ENCODE measurements around the gene TAF1. TPM values are rescaled to one million over a fixed set of nuclear protein-coding genes. Genes with fewer than 3 reads are reported as not detected.
"Not testable (repeated sequence)": the region's sequence is repeated elsewhere in the genome, so short reads cannot be mapped to it uniquely, and the experiment has no call there.

The TAF1 gene
- total and polyA plus RNA-seq, 2 experiments from 2014 or later: 6.7 to 26.9 TPM

GRCh38 chrX:71513731-71514130 is 147.6 kb downstream of the TAF1 start:
- H3K9me3 Mint-ChIP-seq; H3K27me3 Mint-ChIP-seq (ENCODE audit: insufficient read depth, low read depth, poor library complexity); H3K9me2 ChIP-seq (ENCODE audit: insufficient read depth); H3K79me2 ChIP-seq (replicated peaks; ENCODE audit: insufficient read depth); H3K4me1 Mint-ChIP-seq; H3K36me3 ChIP-seq (ENCODE audit: insufficient read depth); H3K27me3 ChIP-seq (ENCODE audit: insufficient read depth); DNase-seq (ENCODE audit: low spot score); H3K4me3 Mint-ChIP-seq; H4K20me1 ChIP-seq (replicated peaks; ENCODE audit: insufficient read depth); H3K4me3 ChIP-seq; H3F3A ChIP-seq (replicated peaks; ENCODE audit: low read depth); H3K27ac ChIP-seq (ENCODE audit: low read depth); H3K36me3 Mint-ChIP-seq (ENCODE audit: low read depth); H3K27ac Mint-ChIP-seq; H2AFZ ChIP-seq; H3K4me1 ChIP-seq (ENCODE audit: insufficient read depth); H3K4me2 ChIP-seq; ATAC-seq: not testable (repeated sequence)

DNA sequence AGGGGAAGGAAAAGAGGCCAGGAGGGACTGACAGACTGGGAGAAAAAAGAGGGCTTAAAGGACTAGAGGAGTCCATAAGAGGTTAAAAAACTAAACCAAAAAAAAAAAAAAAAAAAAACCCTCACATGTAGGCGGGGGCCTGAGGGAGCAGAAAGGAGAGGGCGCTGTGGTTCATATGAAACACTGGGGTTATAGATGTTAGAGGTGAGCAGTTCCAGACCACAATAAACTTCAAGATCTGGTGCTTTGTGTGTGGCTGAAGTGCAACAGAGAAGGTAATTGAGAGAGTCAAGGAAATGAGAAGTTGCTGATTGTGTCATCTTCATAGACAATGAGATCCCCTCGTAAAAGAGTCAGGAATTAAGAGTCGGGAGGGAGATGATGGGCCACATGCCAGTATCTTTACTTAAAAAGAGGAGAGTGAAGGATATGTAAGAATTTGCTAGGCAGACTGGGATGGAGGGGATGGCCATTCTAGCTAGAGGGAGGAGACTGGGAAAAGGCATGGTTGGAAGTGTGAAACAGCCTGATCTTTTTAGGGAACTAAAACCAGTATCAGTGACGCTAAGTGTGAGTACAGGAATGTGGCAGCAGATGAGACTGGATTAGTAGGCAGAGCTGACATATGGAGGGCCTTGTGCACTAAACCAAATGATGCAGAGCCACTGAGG is 148.3 kb downstream of the TAF1 start:
- H3K27ac ChIP-seq (ENCODE audit: low read depth): no peak overlapping the region
- no peaks in the 10 kb centered on the region for H3K4me1 ChIP-seq (ENCODE audit: insufficient read depth)
- no peak overlapping the region for H2AFZ ChIP-seq
- no peaks in the 10 kb centered on the region for H4K20me1 ChIP-seq (replicated peaks; ENCODE audit: insufficient read depth)
- no peak overlapping the region for H3K4me2 ChIP-seq
- Mint-ChIP-seq H3K4me3 (no peak overlapping the region), H3K9me3 (0 out of 3 replicates have a peak, but pooled peaks cover 3% of the 10 kb centered on the region), H3K27ac (no peak overlapping the region), H3K27me3 (ENCODE audit: insufficient read depth, low read depth, poor library complexity) (peaks cover 2% of the 10 kb centered on the region), H3K36me3 (ENCODE audit: low read depth) (no peaks in the 10 kb centered on the region), H3K4me1 (peaks cover 3% of the 10 kb centered on the region; the same call in 1 of the 3 replicates)
- no peak; the same call in 2 of the 3 replicates for ATAC-seq
- no peaks in the 10 kb centered on the region for H3K36me3 ChIP-seq (ENCODE audit: insufficient read depth)
- no peaks in the 10 kb centered on the region for H3F3A ChIP-seq (replicated peaks; ENCODE audit: low read depth)
- H3K27me3 ChIP-seq (ENCODE audit: insufficient read depth): no peaks in the 10 kb centered on the region
- TF ChIP-seq JUNB (IDR thresholded peaks at IDR 0.05; ENCODE audit: unreplicated experiment) (no peak), EZH2 (IDR thresholded peaks at IDR 0.05; ENCODE audit: low read depth, unreplicated experiment) (no peak), REST (IDR thresholded peaks at IDR 0.05; ENCODE audit: unreplicated experiment) (no peak), NANOG (IDR thresholded peaks at IDR 0.05; ENCODE audit: borderline replicate concordance) (no peak), CREB1 (CRISPR knock-in tag; IDR thresholded peaks at IDR 0.05; ENCODE audit: low read depth) (no peak), STAT1 (IDR thresholded peaks at IDR 0.05; ENCODE audit: unreplicated experiment) (no peak)
- TF ChIP-seq, protein P1, sequence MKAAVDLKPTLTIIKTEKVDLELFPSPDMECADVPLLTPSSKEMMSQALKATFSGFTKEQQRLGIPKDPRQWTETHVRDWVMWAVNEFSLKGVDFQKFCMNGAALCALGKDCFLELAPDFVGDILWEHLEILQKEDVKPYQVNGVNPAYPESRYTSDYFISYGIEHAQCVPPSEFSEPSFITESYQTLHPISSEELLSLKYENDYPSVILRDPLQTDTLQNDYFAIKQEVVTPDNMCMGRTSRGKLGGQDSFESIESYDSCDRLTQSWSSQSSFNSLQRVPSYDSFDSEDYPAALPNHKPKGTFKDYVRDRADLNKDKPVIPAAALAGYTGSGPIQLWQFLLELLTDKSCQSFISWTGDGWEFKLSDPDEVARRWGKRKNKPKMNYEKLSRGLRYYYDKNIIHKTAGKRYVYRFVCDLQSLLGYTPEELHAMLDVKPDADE (IDR thresholded peaks at IDR 0.05): no peak
- H3K9me2 ChIP-seq (ENCODE audit: insufficient read depth): no peaks in the 10 kb centered on the region
- DNase-seq (ENCODE audit: low spot score): no peak
- no peaks in the 10 kb centered on the region for H3K79me2 ChIP-seq (replicated peaks; ENCODE audit: insufficient read depth)
- no peak overlapping the region for H3K4me3 ChIP-seq
